ENCODE data around the gene SPRY4. TPM values are rescaled to one million over a fixed set of nuclear protein-coding genes. Genes with fewer than 3 reads are reported as not detected.

Gene SPRY4
- total and polyA plus RNA-seq, 2 donors (not counting 1 experiment from before 2014, with no cell fraction given) = 4.5 to 6.0 TPM

DNA sequence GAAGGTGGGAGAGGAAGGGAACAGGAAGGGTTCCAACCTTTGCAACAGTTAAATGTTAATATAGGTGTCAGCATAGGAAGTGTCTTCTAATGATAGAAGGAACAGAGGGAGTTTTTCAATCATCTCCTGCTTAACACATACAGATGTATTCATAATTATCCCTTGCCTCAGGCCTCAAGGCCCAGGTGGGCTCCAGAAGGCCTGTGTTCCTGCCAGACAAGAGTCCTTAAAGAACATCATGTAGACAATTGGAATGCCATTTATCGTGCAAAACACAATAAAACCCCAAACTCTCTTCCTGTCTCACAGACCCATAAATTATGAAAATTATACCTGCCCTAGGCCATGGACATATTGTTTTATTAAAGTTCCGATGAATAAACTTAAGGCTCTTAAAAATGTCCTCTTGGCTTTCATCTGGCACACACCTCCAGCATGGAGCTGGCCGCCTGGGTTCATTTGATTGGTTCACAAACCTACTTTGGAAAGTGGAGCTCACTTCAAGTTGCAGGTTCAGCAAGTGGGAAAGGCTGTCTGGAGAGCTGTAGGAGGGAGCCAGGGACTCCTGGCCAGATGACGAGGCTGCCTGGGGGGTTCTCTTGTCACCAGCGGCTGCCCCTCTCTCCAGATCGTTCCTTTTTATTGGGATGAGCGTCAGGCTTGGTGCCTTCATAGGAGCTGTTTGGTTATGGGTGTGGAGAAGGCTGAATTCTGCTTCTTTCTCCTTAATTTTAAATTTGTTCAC lies 17.5 kb downstream of the SPRY4 start:
- no peaks in the 10 kb centered on the region for H3K27me3 ChIP-seq (ENCODE audit: control insufficient read depth, insufficient read depth, low read length)
- peaks cover 59% of the 10 kb centered on the region for H3K79me2 ChIP-seq (ENCODE audit: control insufficient read depth, insufficient read depth, low read length)
- H3K36me3 ChIP-seq (ENCODE audit: control insufficient read depth, insufficient read depth, low read length) = peaks cover 11% of the 10 kb centered on the region
- no peak overlapping the region for H3K4me3 ChIP-seq (replicated peaks in 1 of 4; ENCODE audit: control extremely low read depth in 1 of 4, insufficient read depth in 1 of 4, low read depth in 3 of 4, low read length in 4 of 4)
- H4K20me1 ChIP-seq (ENCODE audit: control insufficient read depth, extremely low read depth, insufficient read depth, low read length) = no peaks in the 10 kb centered on the region
- H3K4me1 ChIP-seq (ENCODE audit: control insufficient read depth, extremely low read depth, insufficient read depth, low read length) = peaks cover 20% of the 10 kb centered on the region
- H3K27ac ChIP-seq (ENCODE audit: insufficient read depth, low read length) = no peak overlapping the region
- no peak for TF ChIP-seq EZH2 (IDR thresholded peaks at IDR 0.05; ENCODE audit: low read length, missing control alignments)
- TF ChIP-seq, protein P1, sequence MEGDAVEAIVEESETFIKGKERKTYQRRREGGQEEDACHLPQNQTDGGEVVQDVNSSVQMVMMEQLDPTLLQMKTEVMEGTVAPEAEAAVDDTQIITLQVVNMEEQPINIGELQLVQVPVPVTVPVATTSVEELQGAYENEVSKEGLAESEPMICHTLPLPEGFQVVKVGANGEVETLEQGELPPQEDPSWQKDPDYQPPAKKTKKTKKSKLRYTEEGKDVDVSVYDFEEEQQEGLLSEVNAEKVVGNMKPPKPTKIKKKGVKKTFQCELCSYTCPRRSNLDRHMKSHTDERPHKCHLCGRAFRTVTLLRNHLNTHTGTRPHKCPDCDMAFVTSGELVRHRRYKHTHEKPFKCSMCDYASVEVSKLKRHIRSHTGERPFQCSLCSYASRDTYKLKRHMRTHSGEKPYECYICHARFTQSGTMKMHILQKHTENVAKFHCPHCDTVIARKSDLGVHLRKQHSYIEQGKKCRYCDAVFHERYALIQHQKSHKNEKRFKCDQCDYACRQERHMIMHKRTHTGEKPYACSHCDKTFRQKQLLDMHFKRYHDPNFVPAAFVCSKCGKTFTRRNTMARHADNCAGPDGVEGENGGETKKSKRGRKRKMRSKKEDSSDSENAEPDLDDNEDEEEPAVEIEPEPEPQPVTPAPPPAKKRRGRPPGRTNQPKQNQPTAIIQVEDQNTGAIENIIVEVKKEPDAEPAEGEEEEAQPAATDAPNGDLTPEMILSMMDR (conservative IDR thresholded peaks at IDR 0.05 in 1 of 2, IDR thresholded peaks at IDR 0.05 in 1 of 2; ENCODE audit: low read depth in 1 of 2, low read length in 2 of 2) = no peak
- no peaks in the 10 kb centered on the region for H3K9me3 ChIP-seq (ENCODE audit: control insufficient read depth, insufficient read depth, low read depth, low read length)
- no peak overlapping the region for H3K4me2 ChIP-seq (ENCODE audit: extremely low read depth, insufficient read depth, low read length)
- H2AFZ ChIP-seq (ENCODE audit: low read length) = no peak overlapping the region
- no peak for DNase-seq (ENCODE audit: low read depth in 2 of 2)
- no peak overlapping the region for H3K9ac ChIP-seq (ENCODE audit: insufficient read depth, low read length)

DNA sequence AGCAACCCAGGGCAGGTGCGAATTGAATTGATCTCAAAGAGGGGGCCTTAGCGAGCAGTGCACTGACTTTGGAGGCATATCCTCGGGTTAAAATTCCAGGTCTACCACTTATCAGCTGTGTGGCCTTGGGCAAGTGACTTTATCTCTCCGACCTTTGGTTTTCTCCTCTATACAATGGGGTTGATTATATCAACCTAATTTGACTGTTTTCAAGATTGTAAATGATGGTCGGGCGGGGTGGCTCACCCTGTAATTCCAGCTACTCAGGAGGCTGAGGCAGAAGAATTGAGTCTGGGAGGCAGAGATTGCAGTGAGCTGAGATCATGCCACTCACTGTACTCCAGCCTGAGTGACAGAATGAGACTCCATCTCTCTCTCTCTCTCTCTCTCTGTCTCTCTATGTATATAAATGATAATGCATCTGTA lies 18.7 kb downstream of the SPRY4 start:
- Histone ChIP-seq H3K9me3 (ENCODE audit: control insufficient read depth, insufficient read depth, low read depth, low read length) (no peaks in the 10 kb centered on the region), H3K4me2 (ENCODE audit: extremely low read depth, insufficient read depth, low read length) (no peak overlapping the region), H3K79me2 (ENCODE audit: control insufficient read depth, insufficient read depth, low read length) (peaks cover 53% of the 10 kb centered on the region), H3K36me3 (ENCODE audit: control insufficient read depth, insufficient read depth, low read length) (peaks cover 7% of the 10 kb centered on the region), H4K20me1 (ENCODE audit: control insufficient read depth, extremely low read depth, insufficient read depth, low read length) (no peaks in the 10 kb centered on the region), H3K27me3 (ENCODE audit: control insufficient read depth, insufficient read depth, low read length) (no peaks in the 10 kb centered on the region), H3K9ac (ENCODE audit: insufficient read depth, low read length) (no peak overlapping the region), H2AFZ (ENCODE audit: low read length) (no peak overlapping the region), H3K4me3 (replicated peaks in 1 of 4; ENCODE audit: control extremely low read depth in 1 of 4, insufficient read depth in 1 of 4, low read depth in 3 of 4, low read length in 4 of 4) (no peak overlapping the region), H3K27ac (ENCODE audit: insufficient read depth, low read length) (no peak overlapping the region), H3K4me1 (ENCODE audit: control insufficient read depth, extremely low read depth, insufficient read depth, low read length) (peaks cover 15% of the 10 kb centered on the region)
- DNase-seq (ENCODE audit: low read depth in 2 of 2) = no peak
- TF ChIP-seq EZH2 (IDR thresholded peaks at IDR 0.05; ENCODE audit: low read length, missing control alignments) = no peak
- TF ChIP-seq, protein P1 (conservative IDR thresholded peaks at IDR 0.05 in 1 of 2, IDR thresholded peaks at IDR 0.05 in 1 of 2; ENCODE audit: low read depth in 1 of 2, low read length in 2 of 2) = no peak

DNA sequence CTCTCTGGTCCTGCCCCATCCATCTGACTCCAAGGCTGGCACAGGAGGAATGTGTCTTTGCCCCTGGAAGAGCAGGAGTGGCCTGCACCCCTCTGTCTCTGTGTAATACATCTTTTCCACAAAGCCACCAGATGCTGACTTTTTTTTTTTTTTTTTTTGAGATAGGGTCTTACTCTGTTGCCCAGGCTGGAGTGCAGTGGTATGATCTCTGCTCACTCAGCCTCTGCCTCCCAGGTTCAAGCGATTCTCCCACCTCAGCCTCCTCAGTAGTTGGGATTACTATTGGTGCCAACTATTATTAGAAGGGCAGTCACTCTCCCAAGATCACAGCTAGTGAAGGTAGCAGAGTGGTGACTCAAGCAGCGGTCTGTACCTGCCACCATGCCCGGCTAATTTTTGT lies 19.6 kb downstream of the SPRY4 start:
- no peak overlapping the region for H3K9ac ChIP-seq (ENCODE audit: insufficient read depth, low read length)
- H3K79me2 ChIP-seq (ENCODE audit: control insufficient read depth, insufficient read depth, low read length) = peaks cover 47% of the 10 kb centered on the region
- no peak overlapping the region for H3K27ac ChIP-seq (ENCODE audit: insufficient read depth, low read length)
- TF ChIP-seq EZH2 (IDR thresholded peaks at IDR 0.05; ENCODE audit: low read length, missing control alignments) = no peak
- TF ChIP-seq, protein P1 (conservative IDR thresholded peaks at IDR 0.05 in 1 of 2, IDR thresholded peaks at IDR 0.05 in 1 of 2; ENCODE audit: low read depth in 1 of 2, low read length in 2 of 2) = no peak
- no peaks in the 10 kb centered on the region for H3K9me3 ChIP-seq (ENCODE audit: control insufficient read depth, insufficient read depth, low read depth, low read length)
- no peak overlapping the region for H3K4me2 ChIP-seq (ENCODE audit: extremely low read depth, insufficient read depth, low read length)
- H2AFZ ChIP-seq (ENCODE audit: low read length) = no peak overlapping the region
- peaks cover 8% of the 10 kb centered on the region for H3K4me1 ChIP-seq (ENCODE audit: control insufficient read depth, extremely low read depth, insufficient read depth, low read length)
- DNase-seq (ENCODE audit: low read depth in 2 of 2) = no peak
- H3K4me3 ChIP-seq (replicated peaks in 1 of 4; ENCODE audit: control extremely low read depth in 1 of 4, insufficient read depth in 1 of 4, low read depth in 3 of 4, low read length in 4 of 4) = no peak overlapping the region
- H4K20me1 ChIP-seq (ENCODE audit: control insufficient read depth, extremely low read depth, insufficient read depth, low read length) = no peaks in the 10 kb centered on the region
- H3K27me3 ChIP-seq (ENCODE audit: control insufficient read depth, insufficient read depth, low read length) = no peaks in the 10 kb centered on the region
- peaks cover 4% of the 10 kb centered on the region for H3K36me3 ChIP-seq (ENCODE audit: control insufficient read depth, insufficient read depth, low read length)

Data from fibroblast of lung (primary cell).